Ishikawa (cell line): ENCODE measurements around the gene ARHGEF11.

Source experiments
- EP300 ChIP-seq: IDR thresholded peaks from 2 replicates; pipeline ENCODE4 v1.6.1; 2012; ENCODE audit warnings: borderline replicate concordance
- YY1 ChIP-seq: IDR thresholded peaks from 2 replicates; pipeline ENCODE4 v1.6.1; 2012; ENCODE audit warnings: low read depth
- TF ChIP-seq, protein P1 (sequence below): IDR thresholded peaks from 2 replicates; pipeline ENCODE4 v1.6.1; 2012; ENCODE audit warnings: low read depth, mild to moderate bottlenecking
- TF ChIP-seq, protein P2 (sequence below): IDR thresholded peaks from 2 replicates; pipeline ENCODE4 v1.6.1; 2012

DNA sequence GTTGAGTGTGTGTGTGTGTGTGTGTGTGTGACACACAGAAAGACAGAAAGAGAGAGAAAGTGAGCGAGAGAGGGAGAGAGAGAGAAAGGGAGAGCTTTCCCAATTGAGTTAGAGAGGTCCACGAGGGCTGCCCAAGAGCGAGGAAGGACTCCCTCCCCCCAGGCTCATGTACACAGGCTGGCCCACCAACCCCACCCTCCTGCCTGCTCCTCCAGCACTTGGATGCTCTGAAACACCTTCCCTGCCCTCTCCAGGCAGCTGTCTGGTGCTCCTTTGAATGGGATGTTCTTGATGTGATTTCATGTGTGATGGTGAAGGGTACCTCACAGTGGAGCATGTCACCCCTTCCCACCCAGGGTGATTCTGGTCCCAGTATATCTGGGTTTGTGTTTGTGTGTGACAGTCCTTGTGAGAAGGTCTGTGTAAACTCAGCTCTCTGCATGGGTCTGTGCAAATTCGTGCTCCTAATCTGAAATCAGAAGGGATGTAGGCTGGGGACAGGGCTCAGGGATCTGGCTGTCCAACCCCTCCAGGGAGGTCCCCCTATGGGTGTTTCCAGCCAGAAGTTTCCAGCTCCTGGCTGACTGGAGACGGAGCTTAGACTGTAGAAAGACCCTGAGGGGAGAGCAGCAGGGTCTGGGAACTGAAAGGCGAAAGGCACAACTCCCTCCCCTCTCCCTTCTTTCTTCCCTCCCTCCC is 158.8 kb downstream of the ARHGEF11 start:
- TF ChIP-seq, protein P1, sequence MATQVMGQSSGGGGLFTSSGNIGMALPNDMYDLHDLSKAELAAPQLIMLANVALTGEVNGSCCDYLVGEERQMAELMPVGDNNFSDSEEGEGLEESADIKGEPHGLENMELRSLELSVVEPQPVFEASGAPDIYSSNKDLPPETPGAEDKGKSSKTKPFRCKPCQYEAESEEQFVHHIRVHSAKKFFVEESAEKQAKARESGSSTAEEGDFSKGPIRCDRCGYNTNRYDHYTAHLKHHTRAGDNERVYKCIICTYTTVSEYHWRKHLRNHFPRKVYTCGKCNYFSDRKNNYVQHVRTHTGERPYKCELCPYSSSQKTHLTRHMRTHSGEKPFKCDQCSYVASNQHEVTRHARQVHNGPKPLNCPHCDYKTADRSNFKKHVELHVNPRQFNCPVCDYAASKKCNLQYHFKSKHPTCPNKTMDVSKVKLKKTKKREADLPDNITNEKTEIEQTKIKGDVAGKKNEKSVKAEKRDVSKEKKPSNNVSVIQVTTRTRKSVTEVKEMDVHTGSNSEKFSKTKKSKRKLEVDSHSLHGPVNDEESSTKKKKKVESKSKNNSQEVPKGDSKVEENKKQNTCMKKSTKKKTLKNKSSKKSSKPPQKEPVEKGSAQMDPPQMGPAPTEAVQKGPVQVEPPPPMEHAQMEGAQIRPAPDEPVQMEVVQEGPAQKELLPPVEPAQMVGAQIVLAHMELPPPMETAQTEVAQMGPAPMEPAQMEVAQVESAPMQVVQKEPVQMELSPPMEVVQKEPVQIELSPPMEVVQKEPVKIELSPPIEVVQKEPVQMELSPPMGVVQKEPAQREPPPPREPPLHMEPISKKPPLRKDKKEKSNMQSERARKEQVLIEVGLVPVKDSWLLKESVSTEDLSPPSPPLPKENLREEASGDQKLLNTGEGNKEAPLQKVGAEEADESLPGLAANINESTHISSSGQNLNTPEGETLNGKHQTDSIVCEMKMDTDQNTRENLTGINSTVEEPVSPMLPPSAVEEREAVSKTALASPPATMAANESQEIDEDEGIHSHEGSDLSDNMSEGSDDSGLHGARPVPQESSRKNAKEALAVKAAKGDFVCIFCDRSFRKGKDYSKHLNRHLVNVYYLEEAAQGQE: no peak
- no peak for TF ChIP-seq YY1
- TF ChIP-seq, protein P2, sequence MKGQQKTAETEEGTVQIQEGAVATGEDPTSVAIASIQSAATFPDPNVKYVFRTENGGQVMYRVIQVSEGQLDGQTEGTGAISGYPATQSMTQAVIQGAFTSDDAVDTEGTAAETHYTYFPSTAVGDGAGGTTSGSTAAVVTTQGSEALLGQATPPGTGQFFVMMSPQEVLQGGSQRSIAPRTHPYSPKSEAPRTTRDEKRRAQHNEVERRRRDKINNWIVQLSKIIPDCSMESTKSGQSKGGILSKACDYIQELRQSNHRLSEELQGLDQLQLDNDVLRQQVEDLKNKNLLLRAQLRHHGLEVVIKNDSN: no peak
- no peak for TF ChIP-seq EP300
